Duodenal mucosa (tissue), 2 donors: ENCODE measurements around the gene RBM20.

Source experiments
- H3K27ac ChIP-seq: one replicate; pipeline ENCODE4 v1.7.0; 2013; ENCODE audit warnings: low read depth, low read length
- H3K27me3 ChIP-seq, 2 donors: one replicate each; pipeline ENCODE4 v1.7.0; 2013; ENCODE audit warnings: low read length in 2 of 2, control low read depth in 1 of 2; ENCODE audit not compliant: insufficient read depth in 2 of 2, control insufficient read depth in 1 of 2
- H3K36me3 ChIP-seq, 2 donors: one replicate each; pipeline ENCODE4 v1.7.0; 2013; ENCODE audit warnings: low read length in 2 of 2, control low read depth in 1 of 2; ENCODE audit not compliant: insufficient read depth in 2 of 2, control insufficient read depth in 1 of 2
- H3K4me1 ChIP-seq, 2 donors: one replicate each; pipeline ENCODE4 v1.7.0; 2013; ENCODE audit warnings: low read length in 2 of 2, control low read depth in 1 of 2; ENCODE audit not compliant: insufficient read depth in 2 of 2, control insufficient read depth in 1 of 2
- H3K4me3 ChIP-seq, 2 donors: one replicate each; pipeline ENCODE4 v1.7.0; 2013; ENCODE audit warnings: low read length in 2 of 2, low read depth in 1 of 2
- H3K9ac ChIP-seq, 2 donors: one replicate each; pipeline ENCODE4 v1.7.0; 2013; ENCODE audit warnings: low read length in 2 of 2, low read depth in 1 of 2
- H3K9me3 ChIP-seq, 2 donors: one replicate each; pipeline ENCODE4 v1.7.0; 2013; ENCODE audit warnings: low read length in 2 of 2, control low read depth in 1 of 2; ENCODE audit not compliant: control insufficient read depth in 1 of 2

Gene RBM20

GRCh38 chr10:110872145-110872983 lies 228.2 kb downstream of the RBM20 start:
- peak overlapping the region; percentile 94 for H3K27ac ChIP-seq
- H3K27me3 ChIP-seq = no peaks in the 10 kb centered on the region
- no peaks in the 10 kb centered on the region for H3K9me3 ChIP-seq
- peaks cover 0 to 8% of the 10 kb centered on the region in 2 donors for H3K36me3 ChIP-seq
- peaks cover 11 to 48% of the 10 kb centered on the region in 2 donors for H3K4me1 ChIP-seq
- peak overlapping the region; percentile 84 to 89 for H3K9ac ChIP-seq
- peak overlapping the region; percentile 83 to 84 for H3K4me3 ChIP-seq

- peaks cover 4 to 13% of the 10 kb centered on the region in 2 donors for H3K36me3 ChIP-seq
- H3K4me1 ChIP-seq = peaks cover 11 to 47% of the 10 kb centered on the region in 2 donors
These were observed 229.1 kb downstream of the RBM20 start for GRCh38 chr10:110872984-110873923.

GRCh38 chr10:110873951-110874350 lies 229.8 kb downstream of the RBM20 start:
- Histone ChIP-seq H3K27ac (no peak overlapping the region), H3K9me3 (no peaks in the 10 kb centered on the region), H3K4me1 (peaks cover 11 to 47% of the 10 kb centered on the region in 2 donors), H3K27me3 (no peaks in the 10 kb centered on the region), H3K36me3 (peaks cover 11 to 17% of the 10 kb centered on the region in 2 donors), H3K4me3 (peak overlapping the region; percentile 83 to 84), H3K9ac (peak overlapping the region; percentile 53 to 89)

More at GRCh38 chr10:110872984-110873923, 229.1 kb downstream of the RBM20 start:
- Histone ChIP-seq H3K27me3 (no peaks in the 10 kb centered on the region), H3K27ac (peak overlapping the region; percentile 94), H3K4me3 (peak overlapping the region; percentile 83 to 84), H3K9ac (peak overlapping the region; percentile 84 to 89), H3K9me3 (no peaks in the 10 kb centered on the region)

- peaks cover 21 to 28% of the 10 kb centered on the region in 2 donors for H3K36me3 ChIP-seq
- no peak overlapping the region for H3K9ac ChIP-seq
- no peaks in the 10 kb centered on the region for H3K9me3 ChIP-seq
- H3K4me3 ChIP-seq = peak overlapping the region in 1 of 2 donors; percentile 6
- no peaks in the 10 kb centered on the region for H3K27me3 ChIP-seq
- no peak overlapping the region for H3K27ac ChIP-seq
- peaks cover 11 to 48% of the 10 kb centered on the region in 2 donors for H3K4me1 ChIP-seq
These were observed 231.9 kb downstream of the RBM20 start for GRCh38 chr10:110876000-110876399.

GRCh38 chr10:110876788-110877187 lies 232.7 kb downstream of the RBM20 start:
- Histone ChIP-seq H3K9me3 (no peaks in the 10 kb centered on the region), H3K4me1 (peaks cover 7 to 45% of the 10 kb centered on the region in 2 donors), H3K27ac (no peak overlapping the region), H3K36me3 (peaks cover 27 to 29% of the 10 kb centered on the region in 2 donors), H3K9ac (no peak overlapping the region), H3K27me3 (no peaks in the 10 kb centered on the region), H3K4me3 (no peak overlapping the region)

GRCh38 chr10:110880012-110880411 lies 235.9 kb downstream of the RBM20 start:
- Histone ChIP-seq H3K27ac (no peak overlapping the region), H3K4me1 (peaks cover 13 to 53% of the 10 kb centered on the region in 2 donors), H3K9me3 (no peaks in the 10 kb centered on the region), H3K27me3 (no peaks in the 10 kb centered on the region), H3K9ac (no peak overlapping the region), H3K36me3 (peaks cover 40 to 47% of the 10 kb centered on the region in 2 donors), H3K4me3 (no peak overlapping the region)

- Histone ChIP-seq H3K9ac (no peak overlapping the region), H3K27me3 (no peaks in the 10 kb centered on the region), H3K9me3 (no peaks in the 10 kb centered on the region), H3K4me1 (peaks cover 10 to 42% of the 10 kb centered on the region in 2 donors), H3K36me3 (peaks cover 40 to 54% of the 10 kb centered on the region in 2 donors), H3K4me3 (no peak overlapping the region), H3K27ac (no peak overlapping the region)
These were observed 237.1 kb downstream of the RBM20 start for GRCh38 chr10:110881247-110881646.

GRCh38 chr10:110881905-110882304 lies 237.8 kb downstream of the RBM20 start:
- no peak overlapping the region for H3K27ac ChIP-seq
- H3K4me3 ChIP-seq = no peak overlapping the region
- peaks cover 10 to 38% of the 10 kb centered on the region in 2 donors for H3K4me1 ChIP-seq
- H3K27me3 ChIP-seq = no peaks in the 10 kb centered on the region
- no peak overlapping the region for H3K9ac ChIP-seq
- peaks cover 41 to 58% of the 10 kb centered on the region in 2 donors for H3K36me3 ChIP-seq
- no peaks in the 10 kb centered on the region for H3K9me3 ChIP-seq

- Histone ChIP-seq H3K9me3 (no peaks in the 10 kb centered on the region), H3K27me3 (no peaks in the 10 kb centered on the region), H3K27ac (no peak overlapping the region), H3K4me1 (peaks cover 10 to 21% of the 10 kb centered on the region in 2 donors), H3K4me3 (no peak overlapping the region), H3K9ac (no peak overlapping the region), H3K36me3 (peaks cover 29 to 67% of the 10 kb centered on the region in 2 donors)
These were observed 239.8 kb downstream of the RBM20 start for GRCh38 chr10:110883924-110884323.
